ENCODE data around the gene MYO3B. TPM values are rescaled to one million over a fixed set of nuclear protein-coding genes. Genes with fewer than 3 reads are reported as not detected.
A peak's percentile ranks its signal among the peaks of the same experiment; 100 is the strongest.
"Not testable (repeated sequence)": the region's sequence is repeated elsewhere in the genome, so short reads cannot be mapped to it uniquely, and the experiment has no call there.

The MYO3B gene
- total RNA-seq, 1 experiment from 2014 or later, result 1.8 TPM

DNA sequence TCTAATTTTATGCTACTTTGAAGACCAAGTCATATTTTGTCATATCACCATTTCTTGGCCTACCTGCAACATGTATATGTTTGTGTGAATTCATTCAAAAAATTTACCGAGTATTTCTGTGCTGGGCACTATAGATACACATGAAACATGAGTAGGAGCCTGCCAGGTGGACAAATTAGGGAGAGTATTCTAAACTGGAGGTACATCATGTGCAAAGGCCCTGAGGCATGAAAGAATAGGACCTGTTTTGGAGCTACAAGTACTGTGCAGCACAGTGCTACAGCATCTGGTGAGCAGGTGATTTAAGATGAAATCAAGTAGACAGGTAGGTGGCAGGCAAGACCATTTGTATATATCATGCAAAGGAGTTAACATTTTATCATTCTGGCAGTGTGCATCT, 152.9 kb downstream of the MYO3B start:
- in situ Hi-C loops (cut with HindIII; ENCODE audit: low pct_unique_long_range_greater_than_20kb, low sequenced_read_pairs), result no loop called here
- DNase-seq (ENCODE audit: low read depth, low spot score), result no peak

DNA sequence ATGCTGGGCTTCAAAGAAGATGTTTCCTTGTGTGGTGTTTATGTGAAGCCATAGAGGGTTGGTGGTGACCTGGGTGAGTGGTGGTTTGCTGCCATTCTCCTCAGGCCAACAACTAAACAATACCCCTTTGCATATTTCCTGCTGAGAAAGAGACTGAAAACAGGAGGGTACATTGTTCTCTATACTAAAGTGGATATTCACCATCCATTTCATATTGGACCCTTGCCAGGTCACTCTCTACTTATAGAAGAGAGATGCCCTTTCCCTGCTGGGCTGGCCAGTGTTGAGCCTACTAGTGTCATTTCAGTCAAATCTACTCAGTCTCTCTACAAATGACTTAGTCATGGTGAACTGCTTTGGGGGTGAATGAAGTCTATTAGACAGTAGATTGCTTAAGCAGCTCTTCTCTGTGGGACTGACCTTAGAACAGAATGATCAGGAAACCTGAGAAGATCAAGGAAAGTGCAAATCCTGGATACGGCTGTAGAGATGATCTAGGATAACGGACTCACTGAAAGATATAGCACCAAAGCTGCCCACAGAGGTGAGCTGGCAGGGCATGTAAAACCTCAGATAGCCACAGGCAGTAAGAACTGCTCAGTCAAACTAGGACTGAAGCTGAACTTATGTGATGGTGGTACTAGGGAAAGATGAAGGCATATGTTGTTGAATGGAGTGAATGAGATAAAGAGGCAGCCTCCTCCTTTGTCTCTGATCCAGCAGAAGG, 154.9 kb downstream of the MYO3B start:
- in situ Hi-C loops (cut with HindIII; ENCODE audit: low pct_unique_long_range_greater_than_20kb, low sequenced_read_pairs), result no loop called here
- DNase-seq (ENCODE audit: low read depth, low spot score), result peak; percentile 95

DNA sequence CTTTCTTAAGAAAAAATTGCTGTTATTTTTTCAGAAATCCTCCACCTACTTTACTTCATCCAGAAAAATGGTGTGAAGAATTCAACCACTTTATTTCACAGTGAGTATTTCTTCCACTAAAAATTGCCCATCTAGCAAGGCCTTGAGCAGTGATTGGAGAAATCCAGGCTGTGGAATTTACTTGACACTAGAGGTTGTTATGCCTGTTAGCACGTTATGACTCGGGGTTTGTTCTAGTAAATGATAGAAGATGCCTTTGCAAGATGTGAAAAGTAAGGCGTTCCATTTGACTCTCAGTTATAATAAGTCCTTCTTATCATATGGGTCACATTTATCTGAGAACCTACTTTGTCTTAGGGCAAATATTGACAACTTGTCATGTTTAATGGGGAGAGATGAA, 157.4 kb downstream of the MYO3B start:
- in situ Hi-C loops (cut with HindIII; ENCODE audit: low pct_unique_long_range_greater_than_20kb, low sequenced_read_pairs), result no loop called here

DNA sequence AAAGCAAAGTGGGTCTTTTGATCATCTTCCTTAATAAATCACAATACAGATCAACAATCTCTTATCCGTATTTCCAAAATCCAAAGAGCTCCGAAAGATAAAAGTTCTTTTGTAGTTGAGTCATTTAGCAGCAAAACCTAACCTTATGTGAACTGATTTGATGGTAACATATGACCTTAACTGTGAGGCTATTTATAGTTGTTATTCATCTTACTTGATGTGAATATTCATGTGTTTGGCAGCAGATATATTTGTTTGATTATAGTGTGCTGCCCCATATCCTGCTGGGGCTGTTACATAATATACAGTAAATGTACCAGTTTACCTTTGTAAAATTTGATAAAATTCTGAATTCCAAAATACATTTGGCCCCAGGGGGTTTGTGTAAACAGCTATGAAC, 158.5 kb downstream of the MYO3B start:
- DNase-seq (ENCODE audit: low read depth, low spot score), result no peak
- in situ Hi-C loops (cut with HindIII; ENCODE audit: low pct_unique_long_range_greater_than_20kb, low sequenced_read_pairs), result no loop called here

More for the DNA sequence above, 157.4 kb downstream of the MYO3B start:
- DNase-seq (ENCODE audit: low read depth, low spot score), result no peak

DNA sequence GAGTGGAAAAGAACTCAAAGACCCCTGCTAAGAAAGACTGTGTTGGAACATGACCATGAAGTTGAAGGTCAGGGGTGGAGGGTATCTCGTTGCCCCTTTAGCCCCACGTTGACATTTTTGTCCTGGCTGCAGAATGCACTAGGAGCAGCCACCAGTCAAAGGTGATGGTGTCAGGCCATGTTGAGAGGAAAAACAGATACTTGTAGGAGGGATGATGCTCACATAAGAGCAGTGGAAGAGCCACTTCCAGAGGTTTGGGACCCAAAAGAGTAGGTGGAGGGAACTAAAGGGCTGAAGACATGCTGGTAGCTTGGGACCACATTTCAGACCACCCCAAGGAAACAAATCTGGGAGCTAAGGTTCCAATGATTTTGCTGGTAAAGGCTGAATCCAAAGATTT, 159.0 kb downstream of the MYO3B start:
- in situ Hi-C loops (cut with HindIII; ENCODE audit: low pct_unique_long_range_greater_than_20kb, low sequenced_read_pairs), result no loop called here
- DNase-seq (ENCODE audit: low read depth, low spot score), result no peak

DNA sequence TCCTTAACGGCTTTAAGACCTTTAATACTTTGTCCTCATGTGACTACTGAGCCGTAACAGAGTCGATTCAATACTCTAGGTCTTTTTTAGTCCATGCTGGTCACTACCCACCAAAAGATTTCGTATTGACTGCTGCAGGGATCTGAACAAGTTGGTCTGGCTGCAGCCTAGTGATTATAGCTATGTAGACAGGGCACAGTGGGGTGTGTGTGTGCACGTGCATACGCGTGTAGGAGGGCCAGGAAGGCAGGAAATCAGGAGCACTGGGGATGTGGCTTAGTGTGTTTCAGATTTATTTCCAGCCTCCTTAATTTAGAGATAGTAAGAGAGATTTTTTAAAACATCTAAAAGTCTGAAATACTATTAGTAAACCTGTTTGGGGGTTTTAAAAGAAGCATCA, 161.4 kb downstream of the MYO3B start:
- no peak for DNase-seq (ENCODE audit: low read depth, low spot score)
- in situ Hi-C loops (cut with HindIII; ENCODE audit: low pct_unique_long_range_greater_than_20kb, low sequenced_read_pairs), result no loop called here

DNA sequence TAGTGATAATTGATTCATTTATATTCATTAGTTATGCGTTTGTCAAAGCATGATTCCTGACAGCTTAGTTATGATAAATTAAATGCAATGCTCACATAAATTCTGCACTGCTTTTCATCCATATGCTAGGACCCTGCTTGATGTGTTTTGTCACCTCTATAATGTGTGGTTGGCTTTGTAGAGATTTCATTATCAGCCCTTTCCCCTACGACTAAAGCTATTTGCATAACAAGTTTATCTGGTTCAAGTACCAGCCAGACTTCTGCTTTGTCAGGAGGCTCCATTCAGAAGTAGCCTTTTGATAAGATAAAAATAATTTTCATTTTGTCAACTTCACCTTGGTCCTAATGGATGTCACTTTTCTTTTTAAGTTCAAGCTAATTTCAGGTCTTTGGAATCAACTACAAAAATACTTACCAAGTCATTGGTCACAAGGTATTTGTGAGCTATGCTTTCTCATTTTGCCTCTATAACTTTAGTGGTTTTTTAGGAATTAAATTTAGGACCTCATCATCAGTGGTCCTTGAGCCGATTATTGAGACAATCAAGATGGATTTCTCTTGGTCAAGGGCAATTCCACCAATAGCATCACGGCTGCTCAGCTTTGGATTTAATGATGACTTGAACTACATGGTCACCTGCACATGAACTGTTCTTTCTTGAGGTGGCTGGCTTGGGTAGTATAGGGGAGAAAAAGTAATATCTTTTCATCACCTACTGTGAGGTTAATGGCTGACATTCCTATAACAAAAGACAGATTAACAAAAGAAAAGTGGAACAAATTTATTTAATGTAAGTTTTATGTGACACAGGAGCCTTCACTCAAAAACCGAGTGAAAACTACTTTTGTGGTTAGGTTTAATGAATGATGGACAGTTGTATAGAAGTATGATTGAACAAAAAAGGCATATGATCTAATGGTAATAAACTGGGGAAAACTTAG, 162.1 kb downstream of the MYO3B start:
- in situ Hi-C loops (cut with HindIII; ENCODE audit: low pct_unique_long_range_greater_than_20kb, low sequenced_read_pairs), result no loop called here
- no peak for DNase-seq (ENCODE audit: low read depth, low spot score)

DNA sequence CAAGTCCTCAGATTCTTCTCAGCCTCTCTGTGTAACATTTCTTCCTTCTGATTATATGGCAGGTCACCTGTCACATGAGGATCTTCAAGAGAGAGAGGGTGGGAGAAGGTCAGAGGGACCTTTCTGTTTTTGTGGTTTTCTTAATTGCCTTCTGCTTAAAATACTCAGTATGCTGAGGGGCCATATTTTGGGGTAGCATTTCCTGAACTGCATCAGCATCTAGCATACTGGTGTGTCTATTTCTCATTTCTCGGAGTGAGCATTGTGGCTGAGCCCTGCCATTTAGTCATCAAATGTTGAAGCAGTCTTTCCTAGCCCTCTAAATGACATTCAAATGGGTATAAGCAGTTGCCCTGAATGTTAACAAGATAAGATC, 162.7 kb downstream of the MYO3B start:
- in situ Hi-C loops (cut with HindIII; ENCODE audit: low pct_unique_long_range_greater_than_20kb, low sequenced_read_pairs), result no loop called here
- no peak for DNase-seq (ENCODE audit: low read depth, low spot score)

DNA sequence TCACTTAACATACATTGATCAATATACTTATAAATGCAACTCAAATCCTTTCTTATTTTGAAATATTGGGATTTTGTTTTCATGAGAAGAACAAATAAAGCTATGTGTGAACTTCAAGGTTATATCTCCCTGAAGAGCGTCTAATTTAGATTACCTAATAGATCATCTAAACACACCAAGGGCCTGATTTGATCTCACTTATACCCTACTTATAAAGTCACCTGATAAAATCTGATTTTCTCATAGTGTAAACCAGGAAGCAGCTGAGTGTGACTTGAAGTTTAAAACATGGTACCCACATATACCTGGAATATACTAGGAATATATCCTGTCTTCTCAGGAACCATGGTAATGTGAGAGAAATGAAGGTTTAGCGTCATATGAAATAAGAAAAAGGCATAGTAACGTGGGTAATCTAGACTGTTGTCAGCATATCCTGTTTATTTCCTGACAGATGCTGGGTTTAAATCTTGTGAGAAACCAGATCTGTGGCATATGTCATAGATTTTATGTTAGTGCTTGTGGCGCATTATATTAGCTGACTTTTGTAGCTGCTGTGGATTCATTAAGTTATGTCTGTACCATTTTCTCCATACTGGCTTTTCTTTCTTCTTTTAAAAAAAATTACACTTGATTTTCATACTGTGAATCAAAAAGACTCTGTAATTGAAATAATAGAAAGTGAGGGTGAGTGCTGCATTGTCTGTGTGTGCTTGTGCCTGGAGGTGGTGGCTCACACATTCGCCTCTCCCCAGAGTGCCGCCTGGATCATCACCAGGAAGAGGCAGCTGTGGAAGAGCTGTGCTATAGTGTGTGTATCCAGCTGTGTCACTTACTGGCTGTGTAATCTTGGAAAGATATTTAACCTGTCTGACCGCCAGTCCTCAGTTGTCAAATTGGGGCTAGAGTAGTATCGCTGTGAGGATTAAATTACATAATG, 164.0 kb downstream of the MYO3B start:
- in situ Hi-C loops (cut with HindIII; ENCODE audit: low pct_unique_long_range_greater_than_20kb, low sequenced_read_pairs), result no loop called here
- DNase-seq (ENCODE audit: low read depth, low spot score), result no peak

DNA sequence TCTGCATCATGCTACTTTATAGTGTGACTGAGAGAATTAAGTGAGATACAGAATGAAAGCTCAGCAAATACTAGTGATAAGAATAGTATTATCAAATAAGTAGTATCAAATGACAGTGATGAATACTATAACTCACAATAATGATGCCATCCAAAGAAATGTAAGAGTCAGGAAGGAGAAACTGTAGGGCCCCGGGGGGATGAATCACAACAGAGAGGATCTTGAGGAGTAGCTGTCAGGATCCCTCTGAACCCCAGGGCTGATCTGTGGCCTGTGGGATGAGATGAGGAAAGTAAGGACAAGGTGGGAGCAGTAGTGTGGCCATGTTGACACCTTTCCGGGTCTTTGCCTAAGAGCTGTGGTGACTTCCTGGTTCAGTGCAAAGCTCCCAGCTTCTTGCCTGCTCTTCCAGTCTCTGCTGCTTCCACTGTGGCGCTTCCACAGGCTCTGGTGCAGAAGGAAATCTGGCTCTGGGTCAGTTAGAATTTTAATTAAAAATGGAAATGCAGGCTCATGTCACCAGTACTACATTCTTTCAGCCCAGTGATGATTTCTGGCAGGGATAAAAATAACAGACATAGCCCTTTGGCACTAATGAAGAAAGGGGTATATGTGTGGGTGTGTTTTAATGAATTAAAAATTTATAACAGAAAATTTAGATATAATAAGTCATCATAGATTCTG, 166.9 kb downstream of the MYO3B start:
- DNase-seq (ENCODE audit: low read depth, low spot score), result no peak
- in situ Hi-C loops (cut with HindIII; ENCODE audit: low pct_unique_long_range_greater_than_20kb, low sequenced_read_pairs), result no loop called here

DNA sequence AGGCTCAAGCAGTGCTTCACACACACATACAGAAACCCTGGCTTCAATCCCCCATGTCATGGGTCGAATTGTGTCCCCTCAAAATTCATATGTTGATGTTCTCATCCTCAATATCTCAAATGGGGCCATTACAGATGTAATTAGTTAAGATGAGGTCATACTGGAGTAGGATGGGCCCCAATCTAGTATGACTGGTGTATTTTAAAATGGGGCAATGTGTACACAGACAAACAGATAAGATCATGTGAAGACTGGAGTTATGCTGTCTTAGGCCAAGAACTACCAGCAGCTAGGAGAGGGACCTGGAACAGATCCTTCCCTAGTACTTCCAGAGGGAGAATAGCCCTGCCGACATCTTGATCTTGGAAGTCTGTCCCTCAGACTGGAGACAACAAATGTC, 167.7 kb downstream of the MYO3B start:
- in situ Hi-C loops (cut with HindIII; ENCODE audit: low pct_unique_long_range_greater_than_20kb, low sequenced_read_pairs), result no loop called here
- DNase-seq (ENCODE audit: low read depth, low spot score), result no peak

DNA sequence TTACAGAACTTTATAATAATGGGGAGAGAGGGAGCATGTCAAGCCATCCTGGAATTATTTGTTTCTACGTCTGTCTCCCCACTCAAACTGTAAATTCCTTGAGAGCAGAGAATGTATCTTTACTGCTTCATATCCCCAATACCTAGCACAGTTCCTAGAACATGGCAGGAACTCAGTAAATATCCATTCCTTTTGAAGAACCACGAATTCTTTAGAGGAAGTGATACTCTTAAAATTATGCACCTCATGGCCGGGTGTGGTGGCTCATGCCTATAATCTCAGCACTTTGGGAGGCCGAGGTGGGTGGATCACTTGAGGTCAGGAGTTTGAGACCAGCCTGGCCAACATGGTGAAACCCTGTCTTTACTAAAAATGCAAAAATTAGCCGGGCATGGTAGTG, 171.3 kb downstream of the MYO3B start:
- in situ Hi-C loops (cut with HindIII; ENCODE audit: low pct_unique_long_range_greater_than_20kb, low sequenced_read_pairs), result not testable (repeated sequence)

DNA sequence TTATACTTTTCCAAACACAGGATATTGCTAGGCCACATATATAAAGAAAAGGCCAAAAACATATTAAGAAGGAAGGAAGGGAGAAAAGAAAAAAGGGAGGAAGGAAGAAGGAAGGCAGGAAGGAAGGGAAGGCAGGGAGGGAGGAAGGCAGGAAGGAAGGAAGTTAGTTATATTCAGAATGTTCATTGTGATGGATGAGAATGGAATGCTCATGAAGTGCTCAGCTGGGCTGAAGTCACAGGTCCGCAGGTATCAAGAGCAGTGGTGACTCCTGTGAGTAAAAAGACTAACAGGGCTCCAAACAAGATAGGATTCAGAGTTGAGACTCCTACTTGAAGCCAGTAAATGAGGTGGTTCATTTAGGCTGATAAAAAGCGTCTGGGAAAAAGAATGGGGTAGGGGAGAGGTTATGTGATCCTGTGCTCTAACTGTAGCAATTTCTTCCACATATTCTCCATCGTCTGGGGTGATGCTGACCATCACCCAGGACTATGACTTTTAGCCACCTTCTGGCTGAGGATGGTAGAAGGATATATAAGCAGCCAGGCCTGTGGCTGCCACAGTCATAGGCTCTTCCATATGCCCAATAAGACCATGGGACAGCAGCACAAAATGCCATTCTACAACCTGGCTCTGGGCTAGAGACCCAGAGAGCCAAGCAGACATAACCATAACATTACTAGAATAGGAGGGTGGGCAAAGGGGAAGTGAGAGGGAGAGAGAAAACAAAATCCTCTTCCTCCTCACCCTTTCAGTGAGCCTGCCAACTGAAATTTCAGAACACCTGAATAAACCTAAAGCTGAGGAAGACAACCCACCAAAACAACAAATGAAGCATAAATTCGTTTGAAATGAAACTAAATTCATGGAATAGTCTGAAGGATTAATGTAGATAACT, 173.2 kb downstream of the MYO3B start:
- in situ Hi-C loops (cut with HindIII; ENCODE audit: low pct_unique_long_range_greater_than_20kb, low sequenced_read_pairs), result no loop called here
- DNase-seq (ENCODE audit: low read depth, low spot score), result no peak

More for the DNA sequence above, 171.3 kb downstream of the MYO3B start:
- DNase-seq (ENCODE audit: low read depth, low spot score), result not testable (repeated sequence)

DNA sequence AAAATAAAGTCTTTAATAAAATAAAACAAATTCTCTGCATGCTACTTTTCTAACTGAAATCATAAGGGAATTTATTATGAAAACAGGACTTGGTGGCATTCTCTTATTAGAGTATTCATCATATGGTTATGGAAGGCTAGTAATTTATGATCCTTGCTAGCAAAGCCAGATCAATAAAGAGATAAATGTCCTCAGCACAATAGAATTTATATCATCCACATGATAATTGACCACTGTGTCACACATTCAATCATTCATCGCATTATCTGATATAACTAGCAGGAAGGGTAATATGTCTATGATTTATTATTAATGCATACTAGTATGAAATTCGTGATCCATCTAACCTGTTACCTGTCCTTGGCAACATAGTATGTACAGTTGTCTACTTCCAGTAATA, 175.8 kb downstream of the MYO3B start:
- in situ Hi-C loops (cut with HindIII; ENCODE audit: low pct_unique_long_range_greater_than_20kb, low sequenced_read_pairs), result no loop called here
- no peak for DNase-seq (ENCODE audit: low read depth, low spot score)

DNA sequence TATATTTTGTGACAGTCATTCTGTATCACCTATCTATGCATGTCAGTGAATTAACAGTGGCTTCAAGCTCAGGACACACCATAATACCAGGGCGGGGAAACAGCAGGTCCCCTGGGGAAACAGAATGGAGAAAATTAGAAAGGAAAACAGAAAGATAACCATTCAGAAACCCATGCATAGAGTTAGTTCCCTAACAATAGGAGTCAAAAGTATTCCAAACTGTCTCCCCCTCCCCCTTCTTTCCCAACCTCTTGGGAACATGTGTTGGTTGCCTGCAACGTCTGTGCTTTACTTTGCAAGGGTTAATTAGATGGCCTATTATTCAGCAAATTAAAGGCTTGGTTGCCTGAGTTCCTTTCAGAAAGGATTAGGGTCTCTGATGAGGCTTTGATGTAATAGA, 176.4 kb downstream of the MYO3B start:
- DNase-seq (ENCODE audit: low read depth, low spot score), result no peak
- in situ Hi-C loops (cut with HindIII; ENCODE audit: low pct_unique_long_range_greater_than_20kb, low sequenced_read_pairs), result no loop called here

All from SK-MEL-5 (cell line).